MV-4-11 (cell line): Measurements from ENCODE around the gene CAPN13.

Experiments used
- DNase-seq: peaks from one replicate; lab custom pipeline; 2025; lab: John Stamatoyannopoulos, UW

CAPN13 gene

DNA sequence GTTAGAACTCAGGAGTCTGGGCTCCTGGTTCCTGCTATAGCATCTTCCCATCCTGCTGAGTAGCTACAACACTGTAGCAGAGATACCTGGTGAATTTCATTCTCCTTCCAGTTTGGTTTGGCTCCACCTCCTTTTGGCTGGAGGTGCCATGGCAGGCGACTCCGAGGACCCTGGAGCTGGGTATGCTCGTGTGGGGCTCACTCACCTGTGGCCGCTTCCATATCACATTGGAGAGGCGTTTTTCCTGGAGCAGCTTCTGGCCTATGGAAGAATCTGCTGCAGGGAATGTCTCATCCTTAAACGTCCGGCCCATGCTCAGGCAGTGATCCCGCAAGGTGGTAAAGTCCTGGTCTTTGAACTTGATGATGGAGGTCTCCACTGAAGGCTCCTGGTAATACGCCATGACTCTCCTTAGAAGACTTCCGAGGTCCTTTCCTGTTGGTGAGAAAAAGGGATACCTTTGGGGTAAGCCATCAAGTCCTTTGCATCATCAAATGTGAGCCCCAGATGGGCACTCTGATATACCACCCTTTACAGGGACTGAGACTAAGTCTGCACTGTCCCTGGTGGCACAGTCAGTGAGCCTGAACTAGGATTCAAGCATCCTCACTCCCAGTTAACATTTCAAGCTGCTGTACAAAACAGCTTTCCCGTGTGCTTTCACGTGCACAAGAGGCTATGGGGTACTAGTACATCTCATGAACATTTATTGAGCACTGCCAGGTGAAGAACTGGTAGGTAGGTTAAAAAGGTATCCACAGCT lies 20.1 kb downstream of the CAPN13 start:
- no peak for DNase-seq

DNA sequence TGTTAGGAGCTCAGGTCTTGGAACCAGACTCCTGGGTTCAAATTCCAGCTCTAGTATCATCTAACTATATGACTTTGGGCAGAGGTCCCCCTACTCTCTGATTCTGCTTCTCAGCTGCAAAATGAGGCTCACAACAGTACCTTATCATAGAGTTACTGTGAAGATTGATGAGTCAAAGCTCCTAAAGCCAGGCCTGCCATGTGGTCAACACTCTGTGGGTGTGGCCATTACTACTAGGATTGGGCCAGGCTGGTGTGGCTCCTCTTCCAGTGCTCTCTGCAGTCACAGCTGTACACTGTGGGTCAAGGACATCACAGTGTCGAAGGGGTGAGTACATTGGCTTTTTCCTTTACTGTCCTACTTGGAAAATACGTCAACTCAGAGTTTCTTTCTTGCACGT lies 22.6 kb downstream of the CAPN13 start:
- DNase-seq: no peak

- no peak for DNase-seq
These were observed 25.2 kb downstream of the CAPN13 start for GRCh38 chr2:30781961-30782533.

GRCh38 chr2:30781451-30781850 lies 25.8 kb downstream of the CAPN13 start:
- no peak for DNase-seq

DNA sequence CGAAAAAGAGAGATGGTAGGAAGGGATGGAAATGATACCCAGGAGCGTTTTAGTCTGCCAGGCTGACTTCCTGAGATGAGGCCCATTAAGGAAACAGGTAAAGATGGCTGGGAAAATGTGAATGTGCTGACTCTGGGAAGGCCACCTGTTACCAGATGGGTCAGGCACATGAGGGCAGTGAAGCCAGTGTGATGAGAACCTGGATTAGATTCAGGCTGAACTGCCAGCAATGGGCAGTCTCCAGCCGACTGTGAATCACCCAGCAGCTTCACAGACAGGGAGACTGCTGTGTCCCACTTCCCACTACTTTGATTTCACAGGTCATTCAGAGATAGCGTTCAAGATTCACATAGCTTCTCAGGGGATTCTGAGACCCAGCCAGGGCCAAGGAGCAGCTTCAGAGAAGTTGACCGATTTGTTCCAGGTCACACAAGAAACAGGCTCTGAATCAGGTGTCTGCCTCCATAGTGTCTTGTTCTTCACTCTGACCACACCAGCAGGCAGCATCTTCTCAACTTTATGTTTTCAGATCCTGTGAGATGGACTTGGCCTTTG lies 26.4 kb downstream of the CAPN13 start:
- no peak for DNase-seq

GRCh38 chr2:30778611-30779010 lies 28.6 kb downstream of the CAPN13 start:
- DNase-seq: no peak

DNA sequence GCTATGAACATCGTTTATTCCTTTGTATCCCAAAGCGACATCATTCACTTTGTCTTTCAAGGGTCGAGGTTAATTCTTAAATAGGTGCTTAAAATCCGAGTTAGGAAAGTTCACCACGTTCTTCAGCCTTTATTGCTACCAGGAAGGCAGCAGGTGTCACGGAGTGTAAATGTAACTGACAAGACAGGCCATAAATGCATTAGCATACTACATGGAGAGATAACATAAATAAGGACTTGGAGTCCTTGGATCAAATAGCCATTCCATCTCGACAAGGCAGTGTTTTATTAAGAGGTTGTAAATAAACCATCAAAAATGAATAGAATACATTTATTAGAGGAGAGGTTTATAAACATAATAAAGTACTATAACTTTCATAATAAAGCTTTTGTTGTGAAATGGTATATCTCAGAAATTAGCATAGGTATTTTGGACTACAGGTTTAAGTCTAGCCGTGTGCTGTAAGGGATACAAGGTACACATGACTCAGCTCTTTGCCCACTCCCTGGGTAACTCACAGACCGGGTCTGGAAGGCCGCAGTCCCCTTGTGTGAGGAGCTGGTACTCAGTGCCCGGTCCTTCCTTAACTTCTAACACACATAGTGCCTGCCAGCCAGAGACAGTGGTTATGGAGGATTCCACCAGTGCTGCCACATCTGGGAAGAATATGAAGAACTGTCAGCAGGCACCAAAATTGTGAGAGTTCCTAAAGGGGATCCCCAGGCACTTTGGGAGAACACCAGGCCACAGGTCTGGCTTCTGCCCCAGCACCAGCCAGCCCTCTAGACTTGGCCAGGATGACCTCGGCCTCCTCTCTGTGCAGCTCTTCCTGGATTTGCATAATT lies 29.4 kb downstream of the CAPN13 start:
- DNase-seq: no peak

- no peak for DNase-seq
These were observed 30.2 kb downstream of the CAPN13 start for GRCh38 chr2:30776831-30777635.

- DNase-seq: no peak
These were observed 31.4 kb downstream of the CAPN13 start for GRCh38 chr2:30775833-30776232.

- DNase-seq: no peak
These were observed 35.1 kb downstream of the CAPN13 start for GRCh38 chr2:30772021-30772705.

DNA sequence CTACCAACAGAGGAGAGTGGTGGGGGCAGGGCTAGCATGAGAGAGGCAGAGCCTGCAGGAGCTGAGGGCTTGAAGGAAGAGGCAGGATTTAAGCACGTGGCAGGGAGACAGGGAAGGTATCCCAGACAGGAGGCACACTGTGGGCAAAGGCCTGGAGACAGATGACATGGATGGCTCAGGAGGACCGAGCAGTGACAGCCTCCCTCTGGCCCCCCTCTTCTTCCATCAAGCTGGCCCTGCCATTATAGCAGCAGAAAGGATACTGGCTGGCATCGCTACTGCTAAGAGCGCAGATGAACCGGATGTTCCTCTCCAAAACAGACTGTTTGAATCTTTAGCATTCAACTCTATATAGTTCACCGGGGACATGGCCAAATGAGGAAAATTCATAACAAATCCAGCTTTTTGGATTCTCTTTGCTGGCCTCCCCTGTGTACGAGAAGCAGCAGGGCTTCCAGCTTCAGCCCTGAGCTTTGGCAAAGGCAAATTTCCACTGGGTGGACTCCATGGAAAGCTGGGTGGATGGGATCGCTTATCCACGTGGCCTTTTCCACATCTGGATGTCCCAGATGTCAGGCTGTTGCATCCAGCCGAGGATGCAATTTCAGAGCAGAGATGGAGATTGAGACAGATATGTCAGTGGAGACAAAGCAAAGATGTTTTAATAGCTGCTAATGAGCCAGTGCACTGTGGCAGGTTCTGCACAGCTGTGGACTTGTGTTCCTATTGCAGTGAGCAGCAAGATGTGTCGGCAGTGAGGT lies 36.2 kb downstream of the CAPN13 start:
- no peak for DNase-seq

DNA sequence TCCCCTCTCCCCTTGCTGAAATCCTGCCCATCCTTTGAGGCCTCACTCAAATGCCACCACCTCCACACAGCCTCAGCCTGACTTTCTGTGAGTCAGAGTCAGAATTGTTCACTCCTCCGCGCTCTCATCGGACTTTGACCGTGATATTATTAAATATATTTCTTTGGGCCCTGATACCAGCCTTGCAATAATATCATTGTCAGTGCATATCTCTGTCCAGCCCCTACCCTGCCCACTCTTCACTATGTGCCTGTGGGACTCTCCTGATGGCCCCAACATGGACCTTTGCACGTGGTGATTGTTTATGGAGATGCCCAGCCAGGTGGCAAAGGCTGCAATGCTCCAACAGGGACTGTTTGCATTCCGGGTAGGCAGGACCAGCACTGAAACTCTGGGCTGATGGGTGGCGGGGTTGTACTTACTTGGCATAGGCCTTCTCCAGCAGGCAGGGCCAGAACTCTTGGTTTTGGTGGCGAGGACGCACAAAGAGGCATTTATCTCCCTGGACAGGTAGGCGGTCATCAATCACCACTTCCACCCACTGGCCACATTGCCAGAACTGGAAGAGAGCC lies 37.3 kb downstream of the CAPN13 start:
- DNase-seq: no peak

DNA sequence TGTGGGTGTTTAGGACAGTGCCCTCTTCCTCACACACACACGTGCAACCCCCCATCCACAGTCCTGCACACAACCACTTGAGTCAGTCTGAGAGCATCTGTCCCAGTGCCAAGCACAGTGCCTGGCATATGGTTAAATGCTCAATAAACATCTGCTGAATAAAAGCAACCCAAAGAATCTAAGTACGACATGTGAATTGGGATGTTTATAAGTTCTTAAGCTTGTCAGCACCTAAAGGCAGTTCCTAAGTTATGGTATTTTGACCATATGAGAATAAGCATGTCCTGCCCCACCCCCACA lies 37.8 kb downstream of the CAPN13 start:
- DNase-seq: no peak

DNA sequence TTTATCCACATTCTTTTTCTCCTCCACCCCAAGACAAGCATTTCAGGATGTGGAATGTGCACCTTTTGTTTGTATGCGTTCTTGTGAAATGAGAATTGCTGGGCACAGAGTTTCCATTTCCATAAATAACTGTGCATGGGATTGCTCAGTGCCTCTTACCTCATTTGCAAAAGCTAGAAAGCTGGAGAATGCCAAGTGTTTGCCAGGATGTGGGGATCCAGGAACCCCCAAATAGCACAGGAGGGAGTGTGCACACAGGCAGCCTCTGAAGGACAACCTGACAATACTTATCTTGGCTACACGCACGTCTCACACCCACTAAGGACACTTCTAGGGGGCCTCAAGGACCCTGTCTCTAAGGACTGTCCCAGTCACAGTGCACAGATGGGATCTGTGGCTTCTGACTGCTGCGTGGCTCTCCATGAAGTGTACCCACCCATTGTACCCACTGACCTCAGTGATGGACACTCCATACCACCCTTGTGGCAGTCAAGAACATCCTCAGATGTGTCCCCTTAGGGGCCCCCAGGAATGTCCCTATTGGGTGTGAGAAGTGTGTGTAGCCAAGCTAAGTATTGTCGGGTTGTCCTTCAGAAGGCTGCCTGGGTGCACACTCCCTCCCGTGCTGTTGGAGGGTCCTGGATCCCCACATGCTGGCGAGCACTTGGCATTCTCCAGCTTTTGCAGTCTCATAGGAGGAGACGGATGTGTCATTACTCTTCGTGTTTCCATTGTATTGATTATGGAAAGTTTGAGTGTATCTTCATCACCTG lies 38.4 kb downstream of the CAPN13 start:
- no peak for DNase-seq

GRCh38 chr2:30768036-30768686 lies 39.1 kb downstream of the CAPN13 start:
- no peak for DNase-seq

GRCh38 chr2:30766666-30767065 lies 40.6 kb downstream of the CAPN13 start:
- DNase-seq: no peak

GRCh38 chr2:30765876-30766470 lies 41.3 kb downstream of the CAPN13 start:
- no peak for DNase-seq

DNA sequence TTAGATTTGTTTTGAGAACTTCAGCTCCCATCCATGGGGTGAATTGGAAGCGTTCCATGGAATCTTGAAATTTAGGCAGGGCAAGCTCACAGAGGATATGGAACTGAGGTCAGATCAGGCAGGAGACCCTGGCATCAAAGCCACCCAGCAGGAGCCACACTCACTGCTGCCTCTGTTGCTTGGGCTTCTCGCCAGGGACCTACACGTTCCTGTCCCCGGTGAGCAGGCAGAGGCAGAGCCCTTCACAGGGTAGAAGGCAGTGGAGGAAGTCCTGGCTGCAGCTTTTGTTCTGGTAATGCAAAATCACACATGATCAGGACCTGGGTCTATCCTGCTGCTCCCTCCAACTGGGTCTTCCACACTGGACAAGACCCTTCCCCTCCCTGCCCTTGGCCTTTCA lies 42.1 kb downstream of the CAPN13 start:
- DNase-seq: no peak
